ENCODE results near the gene FGF14.
"Not testable (repeated sequence)": the region's sequence is repeated elsewhere in the genome, so short reads cannot be mapped to it uniquely, and the experiment has no call there.

FGF14 gene

DNA sequence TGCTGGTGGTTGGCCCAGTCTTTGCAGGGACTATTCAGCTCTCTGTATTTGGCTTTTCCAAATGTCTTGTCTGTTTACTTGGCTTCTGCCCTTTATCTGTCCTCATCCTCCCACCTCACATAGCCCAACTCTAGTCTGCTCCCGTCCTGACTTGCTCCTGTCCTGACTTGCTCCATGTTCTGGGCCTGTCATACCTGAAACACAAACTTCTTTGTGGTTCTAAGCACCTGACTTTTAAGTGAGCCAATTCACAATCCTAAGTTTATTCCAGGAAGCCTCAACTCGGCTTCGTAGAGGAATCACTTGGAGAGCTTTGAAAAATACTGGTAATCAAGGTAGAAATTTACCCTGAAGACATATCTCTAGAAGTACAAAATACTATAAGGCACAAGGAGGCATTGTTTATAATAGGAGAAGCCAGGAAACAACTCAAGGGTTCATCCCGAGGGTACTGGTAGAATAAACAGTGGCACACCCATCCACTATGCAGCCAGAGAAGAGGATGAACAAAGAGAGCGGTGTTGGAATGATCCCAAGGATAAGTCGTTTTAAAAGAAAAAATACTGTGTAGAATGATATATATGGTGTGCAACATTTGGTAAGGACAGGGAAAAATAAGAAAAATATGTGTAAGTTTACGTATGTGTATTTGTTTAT, 284.5 kb downstream of the FGF14 start:
- DNase-seq: no peak

DNA sequence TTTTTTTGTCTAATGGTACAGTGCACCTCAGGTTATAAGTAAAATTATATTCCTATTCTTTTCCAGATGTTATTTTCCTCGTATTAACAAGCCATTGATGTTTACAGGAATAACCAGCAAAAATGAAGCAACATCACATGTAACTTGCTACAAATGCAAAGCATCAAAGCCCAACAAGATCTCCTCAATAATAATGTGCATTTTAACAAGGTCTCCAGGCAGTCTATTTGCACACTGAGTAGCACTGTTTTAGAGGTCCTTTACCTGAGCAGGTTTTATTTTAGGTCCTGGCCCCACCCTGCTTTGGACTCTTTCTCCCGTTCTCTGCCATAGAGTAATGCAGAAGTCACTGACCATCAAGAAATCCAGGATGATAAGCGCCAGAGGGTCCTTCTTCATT, 298.4 kb downstream of the FGF14 start:
- no peak for DNase-seq

DNA sequence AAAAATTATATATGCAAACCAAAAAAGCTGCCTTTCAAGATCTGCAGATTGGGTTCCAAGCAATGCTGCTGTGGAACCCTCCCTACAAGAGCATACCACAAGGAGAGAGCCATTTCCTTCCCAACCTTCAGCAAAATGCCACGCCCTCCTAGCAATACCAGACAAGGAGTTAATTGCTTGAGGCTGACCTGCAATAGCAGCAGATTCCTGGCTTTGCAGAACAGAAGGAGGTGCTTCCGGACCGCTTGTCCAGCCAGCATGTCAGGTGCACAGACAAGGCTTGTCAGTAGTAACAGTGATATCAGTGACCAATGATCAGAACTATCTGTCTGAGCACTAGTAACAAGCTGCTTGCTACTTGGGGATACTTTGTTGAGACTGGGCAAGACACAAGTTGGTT, 301.6 kb downstream of the FGF14 start:
- peak; percentile 9 for DNase-seq

DNA sequence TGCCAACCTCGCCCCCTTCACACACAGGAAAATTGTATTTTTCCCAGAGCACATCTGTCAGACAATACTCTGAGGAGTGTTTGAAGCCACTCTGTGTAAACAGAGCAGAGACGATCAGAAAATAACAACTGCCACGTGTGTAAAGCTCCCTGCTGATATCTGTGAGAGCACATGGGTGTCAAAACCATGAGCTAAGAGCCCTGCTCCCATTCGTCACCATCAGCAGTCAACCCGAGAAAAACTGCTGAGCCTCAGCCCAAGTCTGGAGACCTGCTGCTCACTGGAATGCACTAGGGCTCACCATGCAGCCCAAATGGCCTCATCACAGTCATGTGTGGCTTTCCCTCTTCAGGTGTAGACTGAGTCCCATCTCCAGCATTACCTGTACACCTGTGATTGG, 304.1 kb downstream of the FGF14 start:
- DNase-seq: peak; percentile 59

DNA sequence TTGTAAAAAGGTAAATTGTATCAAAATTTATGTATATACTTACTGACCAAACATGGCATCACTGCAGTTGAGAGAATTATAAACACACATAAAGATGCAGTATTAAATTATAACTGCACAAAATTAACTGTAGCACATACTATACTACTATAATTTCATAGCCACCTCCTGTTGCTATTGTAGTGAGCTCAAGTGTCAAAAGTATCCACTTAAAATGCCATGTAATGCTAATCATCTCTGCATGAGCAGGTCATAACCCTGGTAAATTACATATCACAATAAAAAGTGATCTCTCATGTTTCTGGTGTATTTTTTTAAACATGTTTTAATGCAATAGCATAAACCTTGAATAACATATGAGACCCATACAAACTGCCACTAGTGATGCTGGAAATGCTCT, 308.6 kb downstream of the FGF14 start:
- DNase-seq: not testable (repeated sequence)

DNA sequence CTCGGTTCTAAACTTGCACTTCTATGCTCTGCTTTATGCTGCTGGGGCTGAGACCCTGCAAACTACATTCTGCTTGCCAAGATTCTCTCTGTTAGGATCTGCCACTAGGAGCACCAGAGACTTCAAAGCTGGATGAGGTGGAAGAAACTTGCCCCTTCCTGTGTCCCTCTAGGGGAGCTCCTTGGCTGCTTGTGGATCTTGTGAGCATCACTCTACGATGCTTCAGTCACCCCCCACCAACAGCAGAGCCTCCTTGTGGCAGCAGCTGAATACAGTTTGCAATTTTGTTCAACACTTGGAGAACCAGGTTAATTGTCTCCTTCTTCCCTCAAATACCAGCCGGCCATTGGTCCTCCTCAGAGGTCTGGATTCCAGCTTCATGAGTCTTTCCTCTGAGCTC, 310.6 kb downstream of the FGF14 start:
- no peak for DNase-seq

DNA sequence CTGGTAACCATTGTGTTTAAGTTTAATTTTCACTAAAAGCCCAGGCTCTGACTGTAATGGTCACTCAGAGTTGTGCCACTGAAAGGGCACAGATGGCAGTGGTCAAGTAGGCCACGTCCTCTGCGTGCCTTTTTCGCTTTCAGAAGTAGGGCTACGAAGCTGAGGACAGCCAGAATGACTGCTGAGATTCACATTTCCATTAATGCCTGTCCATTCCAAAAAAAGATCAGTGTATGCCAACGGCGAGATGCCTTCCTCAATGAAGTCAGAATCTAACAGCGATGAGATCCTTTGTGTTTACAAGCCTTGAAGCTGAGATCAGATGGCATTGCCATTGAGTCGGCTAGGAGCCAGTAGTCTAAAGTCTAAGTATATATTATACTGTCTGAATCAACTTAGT, 311.3 kb downstream of the FGF14 start:
- DNase-seq: no peak

DNA sequence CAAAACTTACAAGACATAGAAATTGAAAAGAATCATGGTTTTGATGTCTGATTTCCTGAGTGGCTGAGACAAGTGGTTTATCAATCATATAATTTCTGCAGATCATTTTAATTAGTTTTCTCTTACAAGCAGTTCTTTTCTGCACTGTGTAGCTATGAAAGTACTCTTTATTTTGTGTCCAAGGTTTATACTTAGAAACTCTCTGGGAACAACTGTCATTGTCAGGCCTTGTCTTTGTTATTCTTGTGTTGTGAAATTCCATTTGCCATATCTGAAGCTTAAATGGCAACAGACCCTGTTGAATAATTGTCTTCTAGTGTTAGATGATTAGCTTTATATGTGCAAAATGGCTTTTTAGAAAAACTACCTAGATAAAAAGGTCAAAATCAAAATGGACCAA, 312.1 kb downstream of the FGF14 start:
- no peak for DNase-seq

DNA sequence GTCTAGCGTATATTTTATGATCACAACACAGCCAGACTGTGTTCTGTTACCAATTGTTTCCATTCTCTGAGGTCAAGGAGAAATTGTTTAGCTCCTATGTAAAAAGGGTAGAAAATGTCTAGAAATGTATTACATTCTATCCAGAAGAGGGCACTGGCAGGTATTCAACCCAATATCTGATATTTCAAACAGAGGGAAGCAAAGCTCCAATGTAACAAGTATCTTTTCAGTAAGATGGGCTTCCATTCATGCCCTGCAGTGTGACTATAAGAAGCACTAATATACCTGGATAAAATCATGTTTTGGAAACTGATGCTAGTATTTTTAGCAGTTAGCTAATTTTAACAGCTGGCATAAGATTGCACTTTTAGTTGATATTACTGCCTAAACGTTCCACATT, 312.7 kb downstream of the FGF14 start:
- DNase-seq: peak; percentile 11

DNA sequence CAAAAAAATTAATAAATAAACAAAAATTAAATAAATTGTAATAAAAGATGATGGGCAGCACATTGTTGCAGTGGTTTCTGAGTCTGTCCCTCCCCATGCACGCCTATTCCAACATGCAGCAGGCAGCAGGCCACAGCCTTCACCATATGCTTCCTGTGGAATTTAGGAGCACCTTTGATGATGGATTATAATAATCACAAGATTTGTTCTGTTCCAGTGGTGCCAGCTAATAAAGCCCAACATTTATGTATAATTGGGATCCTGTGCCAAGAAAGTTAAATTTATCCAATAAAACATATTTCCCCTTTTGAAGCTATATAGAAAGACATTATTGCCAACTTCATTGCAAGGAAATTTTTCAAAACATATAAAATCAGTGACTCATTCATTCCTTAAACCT, 328.6 kb downstream of the FGF14 start:
- DNase-seq: no peak

DNA sequence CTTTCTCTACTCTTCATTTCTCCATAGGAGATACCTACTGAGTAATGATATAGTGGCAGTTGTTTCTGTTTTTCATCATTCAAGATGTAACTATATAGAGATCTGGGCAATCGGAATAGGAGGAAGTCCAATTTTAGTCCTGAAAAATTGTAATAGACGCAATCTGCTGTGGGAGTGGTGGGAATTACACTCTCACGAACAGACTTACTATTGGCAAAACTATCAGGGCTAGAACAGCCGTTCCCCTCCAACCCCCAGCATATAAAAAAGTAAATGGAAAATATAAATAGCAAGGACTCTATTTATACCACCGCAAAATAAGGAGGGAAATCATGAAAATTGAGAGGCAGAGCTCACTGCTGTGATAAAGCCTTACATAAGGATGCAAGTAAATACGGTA, 330.1 kb downstream of the FGF14 start:
- no peak for DNase-seq

DNA sequence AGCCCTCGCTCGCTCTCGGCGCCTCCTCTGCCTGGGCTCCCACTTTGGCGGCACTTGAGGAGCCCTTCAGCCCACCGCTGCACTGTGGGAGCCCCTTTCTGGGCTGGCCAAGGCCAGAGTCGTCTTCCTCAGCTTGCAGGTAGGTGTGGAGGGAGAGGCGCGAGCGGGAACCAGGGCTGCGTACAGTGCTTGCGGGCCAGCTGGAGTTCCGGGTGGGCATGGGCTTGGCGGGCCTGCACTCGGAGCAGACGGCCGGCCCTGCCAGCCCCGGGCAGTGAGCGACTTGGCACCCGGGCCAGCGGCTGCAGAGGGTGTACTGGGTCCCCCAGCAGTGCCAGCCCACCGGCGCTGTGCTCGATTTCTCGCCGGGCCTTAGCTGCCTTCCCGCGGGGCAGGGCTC, 333.5 kb downstream of the FGF14 start:
- DNase-seq: not testable (repeated sequence)

DNA sequence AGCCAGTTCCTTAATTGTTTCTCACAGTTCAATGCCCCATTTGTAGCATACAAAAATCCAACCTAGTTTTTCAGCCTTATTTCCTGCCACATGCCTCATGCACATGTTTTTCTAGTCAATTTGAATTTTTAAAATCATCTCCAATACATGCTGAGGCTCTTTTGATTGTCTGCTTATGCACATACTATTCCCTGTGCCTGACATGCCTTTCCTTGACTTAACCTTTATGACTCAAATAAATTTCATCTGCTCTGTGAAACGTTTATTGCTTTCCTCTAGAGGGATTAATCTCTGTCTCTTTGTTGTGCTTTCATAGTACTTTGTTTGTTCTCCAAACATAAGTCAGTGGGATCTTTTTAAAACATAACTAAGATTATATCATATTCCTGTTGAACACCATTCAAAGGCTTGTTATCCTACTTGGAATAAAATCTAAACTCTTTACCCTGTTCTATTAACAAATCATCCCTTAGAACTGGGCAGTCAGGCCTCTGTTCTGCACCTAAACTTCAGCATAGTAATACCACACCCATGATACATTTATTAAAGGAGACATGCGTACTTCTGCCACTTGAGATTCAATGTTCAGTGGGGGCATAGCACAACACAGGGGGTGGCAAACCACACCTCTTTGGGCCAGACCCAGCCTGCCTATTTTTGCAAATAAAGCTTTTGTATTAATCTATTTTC, 346.6 kb downstream of the FGF14 start:
- no peak for DNase-seq

DNA sequence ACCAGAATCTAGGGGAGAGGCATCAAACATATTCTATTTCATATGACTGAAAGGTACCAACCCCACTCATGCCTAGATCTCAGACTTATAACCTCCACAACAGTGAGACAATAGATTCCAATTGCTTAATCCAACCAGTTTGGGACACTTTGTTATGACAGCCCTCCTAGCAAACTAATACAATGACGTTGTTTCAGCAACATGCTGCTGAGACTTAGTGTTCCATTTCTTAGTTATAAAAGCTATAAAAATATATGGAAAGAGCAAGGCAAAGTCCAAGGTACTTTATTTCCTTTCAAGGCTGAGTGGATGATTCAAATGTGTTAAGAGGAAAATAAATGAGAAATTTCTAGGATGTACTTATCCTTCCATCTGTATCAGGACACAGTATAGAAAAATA, 352.0 kb downstream of the FGF14 start:
- no peak for DNase-seq

DNA sequence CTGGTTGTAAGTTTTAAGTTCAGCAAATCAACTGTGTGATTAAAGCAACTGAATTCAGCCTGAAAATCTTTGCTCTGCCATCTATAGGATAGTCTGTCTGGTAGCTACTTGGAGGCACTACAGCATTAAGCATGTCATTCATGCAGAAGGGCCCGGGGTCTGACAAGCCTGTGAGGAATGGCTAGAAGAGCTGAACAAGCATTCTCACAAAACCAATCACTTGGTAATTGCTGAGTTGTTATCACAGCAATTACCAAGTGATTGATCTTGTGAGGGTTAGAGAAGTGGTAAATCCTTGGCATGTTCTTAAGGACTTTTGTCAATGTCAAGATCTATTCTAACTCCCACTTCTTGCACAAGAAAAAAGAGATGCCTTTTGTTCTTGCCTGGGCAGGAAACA, 356.1 kb downstream of the FGF14 start:
- peak; percentile 35 for DNase-seq

DNA sequence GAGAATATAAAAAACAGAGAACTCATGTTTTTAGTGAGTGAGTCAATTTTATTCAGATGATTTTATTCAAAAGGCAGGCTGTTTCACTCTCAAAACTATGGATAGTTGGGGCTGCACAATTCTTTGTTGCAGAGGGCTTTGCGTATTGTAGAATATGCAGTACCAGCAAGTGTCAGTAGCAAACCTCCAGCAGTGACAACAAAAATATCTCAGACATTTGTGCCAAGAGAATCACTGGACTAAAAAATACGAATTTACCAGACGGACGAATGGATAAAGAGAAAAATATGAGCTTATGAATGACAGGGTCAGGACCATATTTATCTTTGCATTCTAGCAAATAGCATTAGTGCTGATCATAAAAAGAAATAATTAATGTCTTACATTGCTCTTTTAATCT, 359.1 kb downstream of the FGF14 start:
- DNase-seq: no peak

DNA sequence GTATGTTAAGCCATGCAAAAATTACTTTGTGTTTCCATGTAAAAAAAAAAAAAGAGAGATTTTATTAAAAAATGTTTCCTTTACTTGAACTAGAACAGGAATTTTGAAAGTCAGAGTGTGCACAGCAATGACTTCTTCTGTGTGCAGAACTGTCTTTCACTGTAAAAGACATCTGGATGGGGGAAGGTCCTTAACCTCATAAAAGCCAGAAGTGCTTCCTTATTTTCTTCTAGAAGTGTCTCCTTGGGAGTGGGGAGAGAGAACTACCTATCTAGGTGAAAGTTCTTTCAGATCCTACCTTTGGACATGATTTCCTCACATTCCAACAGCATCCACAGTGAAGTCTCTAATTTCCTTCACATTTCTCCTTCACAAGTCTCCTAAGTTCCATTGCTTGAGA, 360.3 kb downstream of the FGF14 start:
- no peak for DNase-seq

DNA sequence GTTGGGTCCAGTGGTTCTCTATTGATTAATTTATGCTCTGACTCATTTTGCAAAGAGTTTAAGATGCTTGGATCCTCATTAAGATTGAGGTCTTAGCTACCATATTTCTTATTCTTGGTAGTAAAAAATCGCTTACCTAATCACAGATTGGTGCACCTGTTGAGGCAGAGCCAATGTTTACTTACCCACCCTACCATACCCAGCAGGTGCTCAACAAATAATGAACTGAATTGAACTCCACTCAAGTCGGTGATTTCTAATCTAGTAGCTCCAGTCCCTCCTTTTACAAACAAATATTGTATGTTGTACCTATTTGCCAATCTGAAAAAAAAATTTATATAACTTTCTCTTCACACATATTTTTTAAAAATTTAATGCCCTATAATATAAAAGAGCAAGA, 361.0 kb downstream of the FGF14 start:
- peak; percentile 95 for DNase-seq

DNA sequence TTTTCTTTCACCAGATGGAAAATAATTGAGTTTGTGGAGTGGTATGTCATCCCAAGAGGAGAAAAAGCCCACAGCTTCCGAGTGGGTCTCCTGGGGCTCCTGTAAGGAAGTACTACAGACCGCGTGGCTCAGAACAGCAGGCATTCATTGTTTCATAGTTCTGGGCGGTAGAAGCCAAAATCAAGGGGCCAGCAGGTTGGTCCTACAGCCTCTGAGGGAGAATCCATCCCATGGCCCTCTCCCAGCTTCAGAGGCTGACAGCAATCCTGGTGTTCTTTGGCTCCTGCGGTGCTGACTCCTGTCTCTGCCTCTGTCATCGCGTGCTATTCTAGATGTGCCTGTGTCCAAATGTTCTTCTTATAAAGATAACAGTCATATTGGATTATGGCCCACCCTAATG, 362.6 kb downstream of the FGF14 start:
- peak; percentile 35 for DNase-seq

DNA sequence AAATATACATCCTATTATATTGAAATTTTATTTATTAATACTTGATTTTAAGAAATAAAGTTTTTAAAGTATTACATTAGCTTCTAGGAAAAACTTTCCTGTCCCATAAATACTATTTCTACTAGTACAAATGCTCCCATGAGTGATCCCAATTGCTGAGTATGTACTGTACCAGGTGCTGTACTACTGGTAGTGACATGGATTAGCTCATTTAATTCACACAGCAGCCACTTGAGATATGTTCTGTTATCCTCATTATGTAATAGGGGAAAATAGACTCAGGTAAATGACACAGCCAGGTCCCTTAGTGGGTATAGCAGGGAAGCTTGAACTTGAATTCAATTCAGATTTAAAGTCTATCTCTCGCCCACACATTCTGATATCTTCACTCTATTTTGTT, 363.1 kb downstream of the FGF14 start:
- DNase-seq: peak; percentile 23

DNA sequence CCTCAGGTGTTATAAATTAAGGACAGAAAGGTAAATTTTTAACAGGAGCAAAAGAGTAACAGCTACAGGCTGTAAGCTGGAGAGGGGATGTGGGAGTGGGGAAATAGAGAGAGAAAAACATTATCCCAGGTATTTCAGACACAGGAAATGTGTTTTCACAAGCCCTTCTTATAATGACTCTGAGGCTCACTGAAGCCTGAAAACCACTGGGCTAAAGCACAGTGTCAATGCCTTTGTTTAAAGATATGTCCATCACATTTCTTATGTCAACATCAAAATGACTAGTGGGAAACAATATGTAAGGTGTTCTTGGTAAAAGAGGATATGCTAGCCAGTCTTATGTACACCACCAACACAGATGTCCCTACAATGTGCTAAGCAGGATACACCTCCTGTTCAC, 365.9 kb downstream of the FGF14 start:
- peak; percentile 83 for DNase-seq

DNA sequence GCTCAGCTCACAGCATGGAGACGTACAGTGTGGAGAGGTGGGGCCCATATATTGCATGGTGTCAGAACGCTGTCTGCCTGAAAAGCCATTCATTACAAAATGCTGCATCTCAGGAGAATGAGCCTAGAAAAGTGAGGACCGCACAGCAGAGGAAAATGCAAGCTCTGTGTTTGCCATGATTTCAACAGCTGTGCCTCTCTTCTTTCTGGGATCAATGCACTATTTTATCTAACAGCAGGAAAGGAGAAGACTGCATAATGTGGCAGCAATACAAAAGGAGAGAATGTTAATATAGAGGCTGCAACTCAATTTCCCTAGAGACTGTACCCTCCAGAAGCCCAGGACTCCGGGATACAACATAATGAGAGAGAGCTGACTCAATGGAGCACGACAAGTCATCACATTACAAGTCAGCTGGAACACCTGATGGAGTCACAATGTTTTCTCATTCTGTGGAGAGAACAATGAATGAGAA, 368.0 kb downstream of the FGF14 start:
- peak; percentile 84 for DNase-seq

DNA sequence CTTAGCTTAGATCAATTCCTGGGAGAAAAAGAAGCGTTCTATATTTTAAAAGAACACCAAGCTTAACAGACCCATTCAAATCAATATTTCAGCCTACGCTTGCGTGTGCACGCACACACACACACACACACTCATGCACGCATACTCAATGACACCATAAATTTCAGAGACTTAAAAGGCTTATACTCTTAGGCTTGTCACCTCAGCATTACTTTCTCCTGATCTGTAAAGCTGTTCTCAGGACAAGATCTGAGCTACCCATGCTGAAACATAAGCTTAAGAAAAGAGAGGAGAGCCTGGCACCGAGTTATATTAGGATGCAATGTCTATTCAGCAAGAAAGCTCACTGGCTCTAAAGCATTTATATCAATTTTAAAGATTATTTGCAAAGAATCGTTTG, 368.5 kb downstream of the FGF14 start:
- DNase-seq: peak; percentile 35

DNA sequence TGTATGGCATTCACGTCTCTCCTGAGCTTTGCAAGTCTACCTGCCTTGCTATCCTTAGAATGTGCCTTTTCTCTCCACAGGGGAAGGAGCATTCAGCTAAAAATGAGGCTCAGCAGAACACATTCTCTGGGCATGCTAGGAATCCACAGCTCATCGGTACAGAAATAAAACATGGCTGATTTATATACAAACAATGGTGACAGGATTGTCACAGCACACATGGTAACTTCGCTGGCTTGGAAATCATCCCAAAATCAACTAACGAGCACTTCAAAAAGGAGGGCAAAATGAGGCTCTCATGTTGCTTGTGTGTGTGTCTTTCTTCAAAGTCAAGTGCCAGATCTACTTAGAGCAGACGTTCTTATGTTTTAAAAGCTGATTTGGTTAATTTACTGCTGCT, 373.0 kb downstream of the FGF14 start:
- no peak for DNase-seq

DNA sequence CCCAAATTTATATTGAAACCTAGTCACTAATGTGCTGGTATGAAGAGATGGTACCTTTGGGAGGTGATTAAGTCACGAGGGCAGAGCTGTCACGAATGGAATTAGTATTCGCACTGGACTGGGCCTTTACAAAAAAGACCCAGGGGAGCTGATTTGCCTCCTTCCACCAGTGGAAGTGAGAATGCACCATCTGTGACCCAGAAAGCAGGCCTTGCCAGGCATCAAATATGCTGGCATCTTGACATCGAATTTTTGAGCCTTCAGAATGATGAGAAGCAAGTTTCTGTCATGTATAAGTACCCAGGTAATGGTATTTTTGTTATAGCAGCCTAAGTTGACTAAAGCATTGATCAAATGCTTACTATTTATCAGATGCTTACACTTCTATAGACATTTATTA, 373.6 kb downstream of the FGF14 start:
- no peak for DNase-seq
